GM12878 (cell line): Measurements from ENCODE around the gene TTC33. TPM values are rescaled to one million over a fixed set of nuclear protein-coding genes. Genes with fewer than 3 reads are reported as not detected.

Experiments
- BHLHE40 ChIP-seq, 2 experiments: fragments of 450-650 bp in 1 of 2; IDR thresholded peaks; 2 replicates each; pipeline ENCODE4 v1.6.1; 2011 to 2017; ENCODE audit warnings: low read depth in 2 of 2, borderline replicate concordance in 1 of 2, improper control_type of control experiment in 1 of 2, low read length in 1 of 2, mild to moderate bottlenecking in 1 of 2
- IKZF1 ChIP-seq: fragments of 450-650 bp; conservative IDR thresholded peaks from 2 replicates; pipeline ENCODE4 v1.6.1; 2017; ENCODE audit warnings: antibody characterized with exemption, mild to moderate bottlenecking
- IRF4 ChIP-seq: IDR thresholded peaks from 2 replicates; pipeline ENCODE4 v1.6.1; 2011; ENCODE audit warnings: low read depth, low read length
- SMAD1 ChIP-seq: fragments of 450-650 bp; IDR thresholded peaks from 2 replicates; pipeline ENCODE4 v1.6.1; 2018; ENCODE audit warnings: mild to moderate bottlenecking, low read depth; ENCODE audit not compliant: partially characterized antibody
- polyA plus RNA-seq, 11 experiments: library from polyadenylated mRNA; depleted of rRNA in 4 of 11; unstranded in 6 of 11; stranded (reverse) in 5 of 11; fragments of >200 nt; fragmentation: Nextera tagmentation in 4 of 11; fragmentation: Illumina TruSeq in 1 of 11; extraction: Ambion mirVana in 4 of 11; extraction: Trizol in 1 of 11; gene quantifications; 1 replicate in 1 of 11; 2 replicates in 10 of 11; pipeline versions ENCODE4 v1.2.1 to v1.2.3, GENCODE V29; 2011 to 2016; ENCODE audit warnings: inconsistent platforms in 2 of 11, missing spikeins in 2 of 11, low read depth in 1 of 11
- total RNA-seq, 4 experiments: library from RNA; depleted of rRNA in 3 of 4; stranded (reverse); fragments of >200 nt in 3 of 4; fragmentation: Illumina TruSeq in 1 of 4; extraction: Trizol in 1 of 4; gene quantifications; 2 replicates each; pipeline versions ENCODE4 v1.2.1 to v1.2.3, GENCODE V29; 2013 to 2021
- TF ChIP-seq, protein P1 (sequence below): fragments of 450-650 bp; formaldehyde crosslinking; IDR thresholded peaks from 2 replicates; pipeline ENCODE4 v1.4.0; 2020; ENCODE audit warnings: mild to moderate bottlenecking, moderate library complexity
- TF ChIP-seq, protein P2 (sequence below): fragments of 450-650 bp; IDR thresholded peaks from 2 replicates; pipeline ENCODE4 v1.6.1; 2017; ENCODE audit warnings: mild to moderate bottlenecking, low read depth, inconsistent platforms; ENCODE audit not compliant: poor library complexity, severe bottlenecking

The TTC33 gene
- total and polyA plus RNA-seq, 10 of the 15 experiments (the other 5 are each of a cell fraction or from before 2014, with no cell fraction given) = 7.9 to 22.3 (median 14.6) TPM

DNA sequence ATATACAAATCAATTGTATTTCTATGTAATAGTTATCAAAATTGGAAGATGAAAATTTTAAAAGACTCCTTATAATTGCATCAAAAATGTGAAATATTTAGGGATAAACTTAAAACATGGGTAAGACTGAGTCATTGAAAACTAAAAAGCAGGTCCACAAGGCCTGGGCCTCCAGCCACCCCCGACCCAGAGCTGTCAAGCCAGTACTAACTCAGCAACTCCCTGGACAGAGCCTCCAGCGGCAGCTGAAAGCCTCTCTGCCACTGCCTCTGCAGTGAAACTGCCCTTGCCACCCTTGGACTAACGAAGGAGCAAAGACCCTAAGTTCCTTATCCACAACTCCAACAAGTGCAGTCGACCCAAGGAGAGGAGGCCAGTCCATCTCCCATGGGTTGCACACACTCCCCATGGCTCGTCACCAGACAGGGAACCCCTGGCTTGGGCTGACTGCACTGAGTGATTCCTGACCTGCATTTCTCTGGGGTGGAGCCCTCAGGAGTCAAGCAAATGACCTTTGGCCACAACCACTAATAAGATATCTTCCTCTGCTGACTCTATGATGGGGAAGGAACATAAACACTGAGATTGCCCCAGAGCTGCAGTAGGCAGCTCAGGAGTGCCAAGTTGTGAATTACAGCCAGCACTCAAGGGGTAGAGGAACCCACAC lies 55.5 kb downstream of the TTC33 start (continued):
- TF ChIP-seq, protein P1, sequence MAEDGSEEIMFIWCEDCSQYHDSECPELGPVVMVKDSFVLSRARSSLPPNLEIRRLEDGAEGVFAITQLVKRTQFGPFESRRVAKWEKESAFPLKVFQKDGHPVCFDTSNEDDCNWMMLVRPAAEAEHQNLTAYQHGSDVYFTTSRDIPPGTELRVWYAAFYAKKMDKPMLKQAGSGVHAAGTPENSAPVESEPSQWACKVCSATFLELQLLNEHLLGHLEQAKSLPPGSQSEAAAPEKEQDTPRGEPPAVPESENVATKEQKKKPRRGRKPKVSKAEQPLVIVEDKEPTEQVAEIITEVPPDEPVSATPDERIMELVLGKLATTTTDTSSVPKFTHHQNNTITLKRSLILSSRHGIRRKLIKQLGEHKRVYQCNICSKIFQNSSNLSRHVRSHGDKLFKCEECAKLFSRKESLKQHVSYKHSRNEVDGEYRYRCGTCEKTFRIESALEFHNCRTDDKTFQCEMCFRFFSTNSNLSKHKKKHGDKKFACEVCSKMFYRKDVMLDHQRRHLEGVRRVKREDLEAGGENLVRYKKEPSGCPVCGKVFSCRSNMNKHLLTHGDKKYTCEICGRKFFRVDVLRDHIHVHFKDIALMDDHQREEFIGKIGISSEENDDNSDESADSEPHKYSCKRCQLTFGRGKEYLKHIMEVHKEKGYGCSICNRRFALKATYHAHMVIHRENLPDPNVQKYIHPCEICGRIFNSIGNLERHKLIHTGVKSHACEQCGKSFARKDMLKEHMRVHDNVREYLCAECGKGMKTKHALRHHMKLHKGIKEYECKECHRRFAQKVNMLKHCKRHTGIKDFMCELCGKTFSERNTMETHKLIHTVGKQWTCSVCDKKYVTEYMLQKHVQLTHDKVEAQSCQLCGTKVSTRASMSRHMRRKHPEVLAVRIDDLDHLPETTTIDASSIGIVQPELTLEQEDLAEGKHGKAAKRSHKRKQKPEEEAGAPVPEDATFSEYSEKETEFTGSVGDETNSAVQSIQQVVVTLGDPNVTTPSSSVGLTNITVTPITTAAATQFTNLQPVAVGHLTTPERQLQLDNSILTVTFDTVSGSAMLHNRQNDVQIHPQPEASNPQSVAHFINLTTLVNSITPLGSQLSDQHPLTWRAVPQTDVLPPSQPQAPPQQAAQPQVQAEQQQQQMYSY (CRISPR knock-in tag) = no peak
- TF ChIP-seq IKZF1 = no peak
- no peak for TF ChIP-seq BHLHE40 (IDR thresholded peaks at IDR 0.05; ENCODE audit: borderline replicate concordance in 1 of 2, low read depth in 2 of 2, low read length in 1 of 2)
- no peak for TF ChIP-seq SMAD1
- TF ChIP-seq, protein P2, sequence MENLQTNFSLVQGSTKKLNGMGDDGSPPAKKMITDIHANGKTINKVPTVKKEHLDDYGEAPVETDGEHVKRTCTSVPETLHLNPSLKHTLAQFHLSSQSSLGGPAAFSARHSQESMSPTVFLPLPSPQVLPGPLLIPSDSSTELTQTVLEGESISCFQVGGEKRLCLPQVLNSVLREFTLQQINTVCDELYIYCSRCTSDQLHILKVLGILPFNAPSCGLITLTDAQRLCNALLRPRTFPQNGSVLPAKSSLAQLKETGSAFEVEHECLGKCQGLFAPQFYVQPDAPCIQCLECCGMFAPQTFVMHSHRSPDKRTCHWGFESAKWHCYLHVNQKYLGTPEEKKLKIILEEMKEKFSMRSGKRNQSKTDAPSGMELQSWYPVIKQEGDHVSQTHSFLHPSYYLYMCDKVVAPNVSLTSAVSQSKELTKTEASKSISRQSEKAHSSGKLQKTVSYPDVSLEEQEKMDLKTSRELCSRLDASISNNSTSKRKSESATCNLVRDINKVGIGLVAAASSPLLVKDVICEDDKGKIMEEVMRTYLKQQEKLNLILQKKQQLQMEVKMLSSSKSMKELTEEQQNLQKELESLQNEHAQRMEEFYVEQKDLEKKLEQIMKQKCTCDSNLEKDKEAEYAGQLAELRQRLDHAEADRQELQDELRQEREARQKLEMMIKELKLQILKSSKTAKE = no peak
- TF ChIP-seq IRF4 = no peak
